Ammon's horn (tissue), 1 donor: ENCODE measurements around the gene DNAAF5.
"Not testable (repeated sequence)": the region's sequence is repeated elsewhere in the genome, so short reads cannot be mapped to it uniquely, and the experiment has no call there.

Experiments
- DNase-seq: peaks from one replicate; pipeline ENCODE4 v3.0.0-alpha.2; 2016; ENCODE audit warnings: low spot score

Gene DNAAF5

GRCh38 chr7:782718-783449, 56.4 kb downstream of the DNAAF5 start:
- no peak for DNase-seq

DNA sequence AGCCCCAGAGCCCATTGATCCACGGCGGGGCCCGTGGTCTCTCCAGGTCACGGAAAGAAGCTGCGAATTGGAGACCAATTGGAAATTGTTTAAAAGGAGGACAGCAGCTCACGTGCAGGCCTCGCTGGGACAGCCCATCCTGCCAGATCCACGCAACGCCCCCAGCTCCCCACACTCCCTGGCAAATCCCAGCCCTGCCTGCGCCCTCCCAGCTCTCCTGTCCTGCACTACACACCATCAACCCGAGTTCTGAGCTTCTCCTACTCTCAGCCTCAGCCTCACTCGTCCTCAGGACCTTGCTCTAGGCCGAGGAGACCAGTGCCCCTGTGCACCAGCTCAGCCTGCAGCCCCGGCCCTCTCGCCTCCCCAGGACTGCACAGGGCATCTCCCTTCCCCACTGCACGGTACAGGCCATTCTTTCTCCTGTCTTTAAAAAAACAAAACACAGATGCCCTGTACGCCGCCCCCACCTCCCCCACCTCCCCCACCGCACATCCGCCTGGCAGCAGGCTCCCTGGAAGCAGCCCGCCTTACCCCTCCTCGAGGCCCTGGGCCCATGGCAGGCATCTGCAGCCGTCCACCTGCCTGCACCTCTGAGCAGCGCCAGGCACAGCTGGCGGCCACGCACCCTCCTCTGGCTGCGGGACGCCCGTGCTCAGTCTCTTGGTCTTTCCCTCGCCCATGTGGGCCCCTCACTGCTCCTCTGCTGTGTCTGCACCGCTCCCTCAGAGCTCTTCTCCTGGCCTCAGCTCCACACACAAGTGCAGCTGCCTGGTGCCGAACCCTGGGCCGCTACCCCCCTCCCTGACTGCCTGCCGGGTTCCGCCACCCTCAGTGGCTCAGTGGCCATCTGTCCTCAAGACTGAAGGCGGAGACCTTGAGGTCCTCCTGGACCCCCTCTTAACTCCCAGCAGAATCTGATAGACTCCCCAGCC, 57.3 kb downstream of the DNAAF5 start:
- no peak for DNase-seq

DNA sequence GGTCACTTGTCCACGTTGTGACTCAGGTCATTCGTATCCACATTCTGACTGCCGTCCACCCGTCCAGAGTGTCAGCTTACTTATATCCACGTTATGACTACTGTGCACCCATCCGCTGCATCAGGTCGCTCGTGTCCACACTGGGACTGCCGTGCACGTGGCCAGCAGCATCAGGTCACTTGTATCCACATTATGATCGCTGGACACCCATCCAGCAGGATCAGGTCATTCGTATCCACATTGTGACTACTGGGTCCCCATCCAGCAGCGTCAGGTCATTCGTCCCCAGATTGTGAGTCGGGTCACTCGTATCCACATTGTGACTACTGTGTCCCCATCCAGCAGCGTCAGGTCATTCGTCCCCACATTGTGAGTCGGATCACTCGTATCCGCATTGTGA, 58.5 kb downstream of the DNAAF5 start:
- DNase-seq = no peak

DNA sequence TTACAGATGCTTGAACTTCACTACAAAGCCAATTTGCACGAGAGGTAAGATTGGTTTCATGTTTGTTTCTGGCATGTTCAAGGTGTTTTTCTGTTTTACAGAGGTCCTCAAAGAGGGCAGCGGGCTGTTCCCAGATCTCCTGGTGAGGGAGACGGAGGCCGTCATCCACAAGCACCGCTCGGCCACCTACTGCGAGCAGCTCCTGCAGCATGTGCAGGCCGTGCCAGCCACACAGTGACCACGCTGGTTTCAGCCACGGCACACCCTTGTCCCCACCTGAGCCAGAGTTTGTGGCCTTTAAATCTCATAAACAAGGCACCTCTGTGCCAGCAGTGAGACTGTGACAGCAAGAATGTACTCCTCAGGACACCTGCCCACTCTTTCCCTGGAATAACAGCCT, 58.9 kb downstream of the DNAAF5 start:
- no peak for DNase-seq

- peak; percentile 55 for DNase-seq
Observed at GRCh38 chr7:786472-787255, 60.2 kb downstream of the DNAAF5 start.

- DNase-seq = no peak
Observed at GRCh38 chr7:787332-788240, 61.1 kb downstream of the DNAAF5 start.

GRCh38 chr7:791519-791918, 65.0 kb downstream of the DNAAF5 start:
- DNase-seq = no peak

DNA sequence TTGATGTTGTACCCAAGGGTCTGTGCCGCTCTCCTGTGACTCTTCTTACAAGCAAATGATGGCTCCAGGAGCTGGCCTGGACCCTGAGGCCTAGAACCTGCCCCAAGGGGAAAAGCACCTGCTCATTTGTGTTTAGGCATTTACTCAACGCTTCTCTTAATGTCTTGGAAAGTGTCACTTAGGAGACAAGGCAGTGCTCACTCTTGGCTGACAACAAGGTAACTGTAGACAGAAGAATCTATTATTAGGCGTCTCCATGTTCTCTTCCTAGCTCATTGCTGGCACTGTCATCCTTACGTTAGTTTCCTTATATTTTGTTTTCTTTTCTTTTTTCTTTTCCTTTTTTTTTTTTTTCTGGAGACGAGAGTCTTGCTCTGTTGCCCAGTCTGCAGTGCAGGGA, 67.7 kb downstream of the DNAAF5 start:
- DNase-seq = no peak

GRCh38 chr7:794671-795329, 68.3 kb downstream of the DNAAF5 start:
- no peak for DNase-seq

GRCh38 chr7:796434-797169, 70.1 kb downstream of the DNAAF5 start:
- not testable (repeated sequence) for DNase-seq

DNA sequence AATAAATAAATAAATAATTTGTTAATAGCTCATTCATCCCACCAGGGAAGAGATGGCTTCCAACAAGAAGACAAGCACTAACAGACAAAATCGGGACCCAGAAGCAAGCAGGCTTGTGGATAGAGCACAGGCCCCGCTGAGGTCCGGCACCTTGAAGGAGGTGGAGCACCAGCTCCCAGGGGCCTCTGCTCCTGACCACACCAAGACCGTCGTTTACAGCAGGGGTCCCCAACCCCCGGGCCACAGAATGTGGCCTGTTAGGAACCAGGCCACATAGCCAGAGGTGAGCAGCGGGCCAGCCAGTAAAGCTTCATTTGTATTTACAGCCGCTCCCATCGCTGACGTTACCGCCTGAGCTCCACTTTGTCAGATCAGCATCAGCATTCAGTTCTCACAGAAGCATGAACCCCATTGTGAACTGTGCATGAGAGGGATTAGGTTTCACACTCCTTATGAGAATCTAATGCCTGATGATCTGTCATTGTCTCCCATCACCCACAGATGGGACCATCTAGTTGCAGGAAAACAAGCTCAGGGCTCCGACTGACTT, 72.5 kb downstream of the DNAAF5 start:
- DNase-seq = no peak

- DNase-seq = no peak
Observed at GRCh38 chr7:800692-801091, 74.2 kb downstream of the DNAAF5 start.

GRCh38 chr7:801351-801750, 74.9 kb downstream of the DNAAF5 start:
- not testable (repeated sequence) for DNase-seq

DNA sequence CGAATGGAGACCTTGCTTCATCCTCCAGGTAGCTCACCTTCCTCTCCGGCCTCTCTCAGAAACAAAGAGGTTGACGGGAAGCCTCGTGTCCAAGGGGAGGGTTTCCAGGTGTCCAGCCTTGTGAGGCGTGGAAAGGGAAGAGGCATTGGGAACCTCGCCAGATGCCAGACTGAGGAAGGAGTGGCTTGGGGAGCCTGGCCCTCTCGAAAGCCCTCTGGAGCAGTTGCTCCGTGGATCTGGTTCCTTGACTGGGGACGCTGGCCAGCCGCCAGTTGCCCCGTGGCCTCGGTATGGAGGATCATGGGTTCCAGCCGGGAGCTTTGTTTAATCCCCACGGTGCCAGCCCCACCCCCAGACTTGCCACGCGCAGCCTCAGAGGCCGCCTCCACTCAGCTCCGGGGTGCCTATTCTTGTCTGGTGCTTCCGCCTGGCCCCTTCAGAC, 75.5 kb downstream of the DNAAF5 start:
- DNase-seq = no peak

- DNase-seq = no peak
Observed at GRCh38 chr7:802500-803242, 76.2 kb downstream of the DNAAF5 start.

DNA sequence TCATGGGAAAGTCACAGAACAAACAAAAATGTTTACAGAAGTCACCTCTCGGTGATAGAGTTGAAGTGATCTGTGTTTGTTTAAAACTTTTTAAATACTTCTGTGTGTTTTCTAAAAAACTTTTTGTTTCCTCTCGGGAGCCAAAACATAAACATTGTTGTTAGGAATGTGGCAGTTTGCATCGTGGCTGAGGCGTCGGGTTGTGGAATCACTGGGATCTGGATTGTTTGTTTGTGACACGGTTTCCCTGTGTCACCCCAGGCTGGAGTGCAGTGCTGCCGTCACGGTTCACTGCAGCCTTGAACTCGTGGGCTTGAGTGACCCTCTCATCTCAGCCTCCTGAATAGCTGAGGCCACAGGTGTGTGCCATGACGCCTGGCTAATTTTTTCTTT, 76.7 kb downstream of the DNAAF5 start:
- no peak for DNase-seq

- not testable (repeated sequence) for DNase-seq
Observed at GRCh38 chr7:803796-804195, 77.3 kb downstream of the DNAAF5 start.

- no peak for DNase-seq
Observed at GRCh38 chr7:805261-805660, 78.8 kb downstream of the DNAAF5 start.
